Head of caudate nucleus (tissue), 42 donors: ENCODE data around the gene UBE2N.
"Not testable (repeated sequence)": the region's sequence is repeated elsewhere in the genome, so short reads cannot be mapped to it uniquely, and the experiment has no call there.

ENCODE experiments used
- DNase-seq, 42 donors: peaks; one replicate each; pipeline versions ENCODE4 v3.0.0 to v3.0.0-alpha.2; 2020 to 2021; ENCODE audit warnings: mixed read lengths in 7 of 42
- intact Hi-C: fragments of 100-400 bp; cut with DNase I; formaldehyde crosslinking; loops from one replicate; pipeline ENCODE4 v1.15.0; 2022

Gene UBE2N

DNA sequence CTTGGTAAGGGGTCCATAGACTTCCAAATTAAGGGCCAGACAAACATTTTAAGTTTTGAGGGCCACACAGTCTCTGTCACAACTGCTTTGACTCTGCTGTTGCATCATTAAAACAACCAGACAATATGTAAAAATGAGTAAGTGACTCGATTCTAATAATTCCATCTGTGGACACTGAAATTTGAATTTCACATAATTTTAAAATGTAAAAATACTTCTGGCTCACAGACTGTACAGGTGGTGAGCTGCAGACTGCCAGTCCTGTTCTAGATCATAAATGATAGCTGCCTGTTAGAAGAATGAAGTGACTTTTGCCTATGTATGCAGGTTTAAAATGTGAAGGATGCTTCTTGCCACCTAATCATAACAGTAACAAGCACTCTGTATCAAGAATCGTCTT is 48.3 kb downstream of the UBE2N start:
- no peak for DNase-seq
- intact Hi-C loops: no loop called here

GRCh38 chr12:93390549-93391297 is 51.0 kb downstream of the UBE2N start:
- intact Hi-C loops: no loop called here
- no peak for DNase-seq

- no peak for DNase-seq
- intact Hi-C loops: no loop called here
These were observed 51.7 kb downstream of the UBE2N start for GRCh38 chr12:93390031-93390430.

DNA sequence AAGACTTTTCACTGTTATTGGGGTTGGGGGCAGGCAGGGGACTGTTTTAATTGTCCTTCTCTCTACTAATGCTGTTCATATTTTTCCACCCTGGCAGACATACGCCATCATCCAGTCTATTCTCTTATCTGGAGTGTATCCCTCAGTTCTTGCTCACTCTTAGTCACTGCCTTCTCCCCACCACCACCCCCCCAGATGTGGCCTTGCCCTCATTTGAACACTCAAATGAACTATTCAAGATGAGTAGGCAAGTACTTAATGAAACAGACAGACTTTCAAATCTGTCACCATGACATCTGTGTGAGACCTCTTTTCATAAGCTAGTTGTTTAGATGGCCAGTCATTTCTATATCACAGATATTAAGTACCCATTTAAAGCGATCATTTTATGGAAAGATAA is 54.0 kb downstream of the UBE2N start:
- intact Hi-C loops: no loop called here
- no peak for DNase-seq

DNA sequence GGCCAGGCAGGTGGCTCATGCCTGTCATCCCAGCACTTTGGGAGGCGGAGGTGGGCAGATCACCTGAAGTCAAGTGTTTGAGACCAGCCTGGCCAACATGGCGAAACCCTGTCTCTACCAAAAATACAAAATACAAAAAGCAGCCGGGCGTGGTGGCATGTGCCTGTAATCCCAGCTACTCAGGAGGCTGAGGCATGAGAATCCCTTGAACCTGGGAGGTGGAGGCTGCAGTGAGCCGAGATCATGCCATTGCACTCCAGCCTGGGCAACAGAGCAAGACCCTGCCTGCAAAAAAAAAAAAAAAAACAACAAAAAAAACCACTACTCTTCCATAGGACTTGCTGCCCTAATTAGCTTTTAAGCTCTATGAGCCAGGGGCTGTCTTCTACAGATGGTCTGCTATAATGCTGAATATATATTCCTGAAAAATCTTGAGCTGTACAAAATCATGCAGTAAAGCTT is 59.7 kb downstream of the UBE2N start:
- intact Hi-C loops, DNase-seq: not testable (repeated sequence)

DNA sequence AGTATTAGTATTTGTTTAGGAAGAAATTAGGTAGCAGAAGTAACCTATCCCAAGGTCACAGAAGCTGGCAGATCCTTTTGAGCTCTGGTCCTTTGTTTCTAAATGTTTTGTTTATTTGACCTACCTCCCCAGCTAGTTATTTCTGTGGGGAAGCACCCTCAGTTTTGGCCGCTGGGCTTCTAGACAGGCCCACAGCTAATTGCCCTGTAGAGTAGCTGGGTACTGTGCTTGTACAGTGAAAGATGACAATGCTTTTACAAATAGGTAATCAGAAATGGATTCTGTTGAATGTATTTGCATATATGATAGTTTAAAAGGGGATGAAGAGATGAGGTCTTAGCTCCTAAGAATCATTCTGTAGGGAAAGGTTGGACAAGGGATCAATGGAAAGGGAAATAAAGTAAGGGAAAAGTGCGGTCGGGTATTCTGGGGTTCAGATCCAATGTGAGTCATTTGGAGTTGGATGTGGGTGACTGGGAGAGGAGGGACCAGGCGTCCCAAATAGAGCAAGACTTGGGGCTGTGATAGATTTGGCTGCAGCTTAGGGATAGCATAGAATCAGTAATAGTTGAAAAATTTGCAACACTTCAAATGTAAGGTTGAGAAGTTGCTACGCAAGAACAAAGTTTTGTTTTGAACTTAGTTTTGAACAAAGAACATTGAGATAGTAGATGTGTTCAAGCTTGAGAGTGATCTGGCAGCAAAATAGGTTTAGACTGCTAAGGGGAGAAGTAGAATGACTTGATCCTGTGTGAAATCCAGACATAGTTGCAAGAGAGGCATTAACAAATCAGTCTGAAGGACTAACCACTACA is 60.4 kb downstream of the UBE2N start:
- intact Hi-C loops: no loop called here
- no peak for DNase-seq

DNA sequence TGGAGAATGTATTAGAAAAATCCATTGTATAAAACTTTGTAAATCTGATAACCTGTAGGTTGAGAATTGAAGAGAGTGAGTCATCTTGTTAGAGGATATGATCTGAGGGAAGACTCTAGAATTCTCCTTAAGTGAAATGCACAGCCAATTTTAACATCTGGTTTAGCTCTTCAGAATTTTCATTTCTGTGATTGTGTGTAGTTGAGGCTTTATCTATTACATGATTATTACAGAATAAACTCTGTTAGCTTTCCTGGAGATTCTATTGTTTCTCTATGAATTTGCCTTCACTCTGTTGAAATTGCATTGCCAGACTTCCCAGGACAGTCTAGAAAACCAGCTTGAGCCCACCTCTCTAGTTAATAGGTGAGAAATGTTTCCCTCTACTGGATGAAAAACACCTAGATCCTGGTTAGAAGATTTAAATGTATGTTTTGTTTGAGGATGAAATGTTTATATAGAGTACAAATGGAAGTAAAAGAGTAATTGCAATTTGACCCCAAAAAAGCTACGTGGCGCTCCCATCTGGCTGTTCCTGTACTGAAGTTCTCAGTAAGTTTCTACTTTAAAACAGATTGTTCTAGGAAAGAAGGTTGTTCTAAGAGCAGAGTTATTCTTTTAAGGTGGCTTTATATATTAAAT is 61.1 kb downstream of the UBE2N start:
- no peak for DNase-seq
- intact Hi-C loops: no loop called here

GRCh38 chr12:93379981-93380361 is 61.8 kb downstream of the UBE2N start:
- intact Hi-C loops: loop anchor here (5.0 kb wide), 1 partner anchor 453 kb away; the partner anchor contains the start of gene EEA1
- DNase-seq: no peak

- peak in 3 of 42 donors; percentile 4 to 14 (median 7) for DNase-seq
- intact Hi-C loops: loop anchor here (5.0 kb wide), 1 partner anchor 452 kb away; the partner anchor contains the start of gene EEA1
These were observed 62.3 kb downstream of the UBE2N start for GRCh38 chr12:93379326-93379980.

DNA sequence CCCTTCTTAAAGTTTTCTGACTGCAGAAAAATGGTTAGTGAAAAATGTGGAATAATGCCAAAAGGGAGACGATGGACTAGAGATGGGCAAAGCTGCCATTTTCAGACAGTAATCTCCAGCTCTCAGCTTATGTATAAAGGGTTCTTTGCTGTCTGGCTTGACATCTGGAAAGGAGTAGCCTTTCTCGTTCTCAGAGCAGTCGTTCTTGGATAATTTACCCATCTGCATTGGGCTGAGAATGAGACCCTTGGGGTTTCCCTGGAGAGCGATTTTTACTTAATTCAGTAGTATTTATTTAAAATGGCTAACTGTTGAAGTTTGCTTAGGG is 62.8 kb downstream of the UBE2N start:
- peak in 2 of 42 donors; percentile 2 to 20 for DNase-seq
- intact Hi-C loops: loop anchor here (5.0 kb wide), 1 partner anchor 452 kb away; the partner anchor contains the start of gene EEA1

- DNase-seq: peak in 40 of 42 donors; percentile 16 to 72 (median 40)
- intact Hi-C loops: loop anchor here (5.0 kb wide), 1 partner anchor 451 kb away; the partner anchor contains the start of gene EEA1
These were observed 63.4 kb downstream of the UBE2N start for GRCh38 chr12:93378196-93378997.

DNA sequence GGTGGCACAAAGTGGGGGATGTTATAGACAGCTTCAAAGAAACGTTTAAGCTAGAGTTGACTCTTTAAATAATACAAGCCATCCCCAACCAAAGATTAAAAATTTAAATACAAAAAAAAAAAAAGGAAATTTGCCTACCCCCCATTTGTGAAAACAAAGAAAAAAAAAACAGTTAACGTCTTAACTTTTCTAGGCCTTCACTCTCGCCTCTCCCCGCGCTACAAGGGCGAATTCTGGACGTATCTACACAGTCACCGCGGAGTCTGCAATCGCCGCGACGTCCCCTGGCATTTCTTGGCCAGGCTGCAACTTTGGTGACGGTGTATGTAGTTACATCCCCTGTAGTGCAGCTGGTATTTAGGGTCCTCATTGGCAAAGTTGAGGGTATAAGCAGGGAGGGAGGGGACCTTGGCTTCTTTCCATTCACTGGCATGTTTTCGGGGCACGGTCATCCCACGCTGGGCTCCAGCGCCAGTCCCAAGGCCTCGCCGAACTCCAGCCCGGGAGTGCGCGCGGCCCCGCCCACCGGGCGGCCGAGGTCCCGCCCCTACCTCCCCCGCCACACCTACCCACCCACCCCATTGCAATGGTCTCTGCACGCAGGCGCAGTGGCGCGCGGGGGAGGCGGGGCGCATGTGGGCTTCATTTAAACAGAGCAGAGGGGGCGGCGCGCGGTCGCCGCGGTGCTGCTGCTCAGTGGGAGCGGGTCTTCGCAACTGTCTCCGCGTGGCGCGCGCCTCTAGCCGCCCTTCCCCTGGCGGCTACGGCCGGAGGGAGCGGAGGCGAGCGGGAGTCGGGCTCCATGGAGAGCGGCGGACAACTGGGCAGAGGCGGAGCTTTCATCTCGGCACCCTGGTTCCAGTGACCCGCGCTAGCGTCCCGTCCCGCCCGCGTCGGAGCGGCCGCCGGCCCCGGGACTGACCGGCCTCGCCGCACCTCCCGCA is 64.2 kb downstream of the UBE2N start, which contains the start of gene NUDT4:
Gene NUDT4, plus strand, starts transcription at position 674 of the 944 bp plus-strand sequence. CDS start 398 bp downstream, outside the sequence.
- DNase-seq: peak; percentile 82 to 98 (median 96)
- intact Hi-C loops: loop anchor here (5.0 kb wide), 1 partner anchor 450 kb away; the partner anchor contains the start of gene EEA1

DNA sequence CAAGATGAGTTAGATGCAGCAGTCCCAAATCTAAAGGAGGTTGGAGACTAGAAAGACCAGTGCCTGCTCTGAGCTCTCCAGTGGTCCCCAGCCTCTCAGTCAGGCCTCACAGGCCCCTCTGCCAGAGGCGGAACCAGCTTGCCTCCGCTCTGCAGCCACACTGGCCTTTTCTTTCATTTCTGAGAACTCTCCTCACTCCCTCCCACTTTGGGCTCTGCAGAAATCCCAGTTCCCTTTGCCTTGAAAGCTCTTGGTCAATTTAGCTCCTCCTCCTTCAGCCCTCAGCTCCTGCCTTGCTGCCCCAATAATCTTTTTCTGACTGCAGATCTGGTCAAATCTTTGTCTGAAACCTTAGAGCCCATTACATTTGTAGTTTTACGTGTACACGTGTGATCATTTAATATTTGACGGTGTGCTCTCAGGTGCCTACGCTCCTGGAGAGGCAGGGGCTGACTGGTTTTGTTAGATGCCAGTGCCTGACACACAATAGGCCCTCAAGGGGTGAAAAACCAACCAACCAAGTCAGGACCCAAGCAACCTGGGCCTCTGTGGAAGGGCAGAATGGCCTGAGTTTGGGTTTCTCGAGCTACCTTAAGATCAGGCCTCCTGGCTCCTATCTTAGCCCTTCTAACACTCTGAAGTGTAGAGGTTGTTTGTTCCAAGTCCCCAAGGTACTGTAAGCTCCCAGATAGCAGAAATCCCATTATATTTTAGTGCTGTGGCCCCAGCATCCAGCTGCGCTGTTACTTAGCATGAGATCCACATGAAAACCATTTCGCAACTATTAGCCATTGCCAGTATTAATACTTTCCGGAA is 65.1 kb downstream of the UBE2N start:
- intact Hi-C loops: loop anchor here (5.0 kb wide), 1 partner anchor 449 kb away; the partner anchor contains the start of gene EEA1
- peak in 31 of 42 donors; percentile 8 to 63 (median 35) for DNase-seq

- DNase-seq: no peak
- intact Hi-C loops: loop anchor here (5.0 kb wide), 1 partner anchor 449 kb away; the partner anchor contains the start of gene EEA1
These were observed 65.8 kb downstream of the UBE2N start for GRCh38 chr12:93375906-93376305.

DNA sequence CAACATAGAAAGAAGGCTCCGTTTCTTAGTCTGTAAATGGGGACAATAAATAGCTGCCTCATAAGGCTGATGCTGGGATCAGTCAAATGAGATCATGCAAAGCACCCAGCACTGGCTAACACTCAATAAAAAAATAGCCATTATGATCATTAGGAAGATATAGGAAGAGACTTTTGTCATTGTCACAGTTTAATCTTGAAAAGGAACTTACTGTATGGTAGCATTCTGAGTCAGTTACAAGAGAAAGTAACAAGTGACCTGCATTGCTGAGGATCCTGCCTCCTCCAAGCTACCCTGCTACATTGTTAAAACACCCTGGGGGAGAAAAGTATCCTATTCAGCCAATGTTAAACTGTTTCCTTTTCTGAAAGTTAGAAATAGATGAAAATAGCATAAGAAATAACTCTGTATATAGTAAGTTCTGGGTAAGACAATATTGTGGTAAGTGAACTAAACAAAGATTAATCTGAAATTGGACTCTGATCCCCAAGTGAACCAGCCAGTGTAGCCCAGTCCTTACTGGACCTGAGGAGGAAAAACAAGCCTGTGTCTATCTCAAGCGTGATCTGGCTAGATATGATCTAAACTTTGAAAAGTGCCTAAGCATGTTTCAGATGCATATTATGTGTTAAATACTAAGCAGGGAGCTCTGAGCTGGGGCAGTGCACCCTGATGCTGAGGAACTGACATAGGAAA is 67.6 kb downstream of the UBE2N start:
- DNase-seq: no peak
- intact Hi-C loops: no loop called here
